IMR-90 (cell line): ENCODE results near the gene EHBP1. TPM values are rescaled to one million over a fixed set of nuclear protein-coding genes. Genes with fewer than 3 reads are reported as not detected.

ENCODE experiments used
- ATAC-seq: fragments of 200-7000 bp; cut with Tn5 transposase; 2 replicates; pipeline ENCODE4 v1.9.1; 2020; ENCODE audit warnings: low read depth, mild to moderate bottlenecking, moderate library complexity
- BruUV-seq: library from RNA; stranded (reverse); fragments of 400-500 nt; replicated peaks from 2 replicates; lab custom pipeline; 2021; lab: Mats Ljungman, UMichigan
- CTCF ChIA-PET: fragments of 300-600 bp; formaldehyde crosslinking; extraction: SDS; loops from one replicate; lab custom pipeline; 2021; ENCODE audit warnings: antibody characterized with exemption; lab: Yijun Ruan, JAX
- POLR2A ChIA-PET: fragments of 300-600 bp; sonication (Branson Sonifier 250); formaldehyde crosslinking; loops from one replicate; lab custom pipeline; 2022; ENCODE audit warnings: antibody characterized with exemption; ENCODE audit not compliant: unreplicated experiment; lab: Charles Lee
- DNase-seq: peaks from one replicate; pipeline ENCODE4 v3.0.0; 2013
- H2AFZ ChIP-seq: replicated peaks from 2 replicates; pipeline ENCODE3; 2013; ENCODE audit warnings: low read length, mild to moderate bottlenecking; ENCODE audit not compliant: poor library complexity
- H2AK5ac ChIP-seq: 2 replicates; pipeline ENCODE4 v1.6.1; 2013; ENCODE audit warnings: low read depth, low read length, inconsistent platforms
- H2AK9ac ChIP-seq: replicated peaks from 2 replicates; pipeline ENCODE3; 2013; ENCODE audit warnings: mild to moderate bottlenecking, low read depth, low read length, moderate library complexity; ENCODE audit not compliant: poor library complexity
- H2BK120ac ChIP-seq: 2 replicates; pipeline ENCODE4 v1.6.1; 2013; ENCODE audit warnings: low read depth, low read length, inconsistent platforms
- H2BK15ac ChIP-seq: 3 replicates; pipeline ENCODE4 v1.6.1; 2013; ENCODE audit warnings: low read depth, low read length, inconsistent platforms
- H2BK20ac ChIP-seq: 2 replicates; pipeline ENCODE4 v1.6.1; 2013; ENCODE audit warnings: low read depth, mild to moderate bottlenecking, inconsistent platforms, low read length, moderate library complexity
- H2BK5ac ChIP-seq: 2 replicates; pipeline ENCODE4 v1.6.1; 2013; ENCODE audit warnings: mild to moderate bottlenecking, low read depth, low read length, inconsistent platforms; ENCODE audit not compliant: poor library complexity, severe bottlenecking
- H3K14ac ChIP-seq: replicated peaks from 2 replicates; pipeline ENCODE4 v1.6.1; 2013; ENCODE audit warnings: low read depth, low read length, inconsistent platforms
- H3K18ac ChIP-seq: 2 replicates; pipeline ENCODE4 v1.6.1; 2013; ENCODE audit warnings: low read depth, low read length, control low read depth
- H3K23ac ChIP-seq: 2 replicates; pipeline ENCODE4 v1.6.1; 2013; ENCODE audit warnings: low read depth, low read length, inconsistent platforms
- H3K27ac ChIP-seq: 2 replicates; pipeline ENCODE4 v1.5.1; 2013; ENCODE audit warnings: mild to moderate bottlenecking, control low read depth, low read length; ENCODE audit not compliant: insufficient read depth
- H3K27me3 ChIP-seq: 2 replicates; pipeline ENCODE4 v1.6.1; 2013; ENCODE audit warnings: low read length; ENCODE audit not compliant: control insufficient read depth, insufficient read depth
- H3K36me3 ChIP-seq: 2 replicates; pipeline ENCODE4 v1.6.1; 2013; ENCODE audit warnings: low read length, mixed read lengths; ENCODE audit not compliant: control insufficient read depth, insufficient read depth
- H3K4ac ChIP-seq: 2 replicates; pipeline ENCODE4 v1.6.1; 2013; ENCODE audit warnings: low read depth, low read length, inconsistent platforms
- H3K4me1 ChIP-seq: 2 replicates; pipeline ENCODE4 v1.6.1; 2013; ENCODE audit warnings: low read length, mixed read lengths; ENCODE audit not compliant: control insufficient read depth, insufficient read depth
- H3K4me2 ChIP-seq: 2 replicates; pipeline ENCODE4 v1.6.1; 2013; ENCODE audit warnings: low read depth, mild to moderate bottlenecking, control low read depth, low read length, moderate library complexity
- H3K4me3 ChIP-seq: 2 replicates; pipeline ENCODE4 v1.5.1; 2013; ENCODE audit warnings: low read depth, mild to moderate bottlenecking, control low read depth, low read length, moderate library complexity; ENCODE audit not compliant: insufficient read depth
- H3K56ac ChIP-seq: 2 replicates; pipeline ENCODE4 v1.6.1; 2013; ENCODE audit warnings: low read length, inconsistent platforms; ENCODE audit not compliant: insufficient read depth; ENCODE audit errors: extremely low read depth
- H3K79me1 ChIP-seq, 2 experiments: 2 replicates each; pipeline ENCODE4 v1.6.1; 2013; ENCODE audit warnings: low read length in 2 of 2, inconsistent platforms in 1 of 2, low read depth in 1 of 2
- H3K9ac ChIP-seq: 2 replicates; pipeline ENCODE4 v1.6.1; 2013; ENCODE audit warnings: low read depth, low read length, control low read depth
- H3K9me1 ChIP-seq: 2 replicates; pipeline ENCODE4 v1.6.1; 2013; ENCODE audit warnings: low read length, inconsistent platforms; ENCODE audit not compliant: insufficient read depth
- H3K9me3 ChIP-seq: 2 replicates; pipeline ENCODE4 v1.6.1; 2013; ENCODE audit warnings: low read length; ENCODE audit not compliant: control insufficient read depth, insufficient read depth
- H4K20me1 ChIP-seq: 2 replicates; pipeline ENCODE4 v1.6.1; 2013; ENCODE audit warnings: low read length, inconsistent platforms; ENCODE audit not compliant: insufficient read depth
- H4K5ac ChIP-seq: 2 replicates; pipeline ENCODE4 v1.6.1; 2013; ENCODE audit warnings: mild to moderate bottlenecking, low read depth, low read length, control low read depth
- H4K8ac ChIP-seq, 2 experiments: 2 replicates each; pipeline ENCODE4 v1.6.1; 2013; ENCODE audit warnings: low read depth in 2 of 2, low read length in 2 of 2, control low read depth in 1 of 2, inconsistent platforms in 1 of 2
- H4K91ac ChIP-seq: 2 replicates; pipeline ENCODE4 v1.6.1; 2013; ENCODE audit warnings: low read depth, low read length, inconsistent platforms; ENCODE audit not compliant: insufficient read depth
- BHLHE40 ChIP-seq: fragments of 150-350 bp; IDR thresholded peaks from 2 replicates; pipeline ENCODE4 v1.6.1; 2016; ENCODE audit warnings: mild to moderate bottlenecking, low read depth, low read length
- CHD1 ChIP-seq: IDR thresholded peaks from 2 replicates; pipeline ENCODE4 v1.6.1; 2012; ENCODE audit warnings: low read depth, low read length, improper control_type of control experiment
- POLR2A ChIP-seq: IDR thresholded peaks from 2 replicates; pipeline ENCODE4 v1.6.1; 2012; ENCODE audit warnings: mild to moderate bottlenecking, low read depth, low read length
- RCOR1 ChIP-seq: IDR thresholded peaks from 2 replicates; pipeline ENCODE4 v1.6.1; 2012; ENCODE audit warnings: mild to moderate bottlenecking, low read length, improper control_type of control experiment; ENCODE audit not compliant: insufficient replicate concordance
- RFX5 ChIP-seq: IDR thresholded peaks from 2 replicates; pipeline ENCODE4 v1.8.0; 2012; ENCODE audit warnings: low read depth, mild to moderate bottlenecking, low read length, moderate library complexity
- dilution Hi-C: fragments of 300-500 bp; cut with HindIII; formaldehyde crosslinking; loops from one replicate; pipeline ENCODE4 v1.14.3; 2018; ENCODE audit warnings: low sequenced_read_pairs; ENCODE audit not compliant: unreplicated experiment
- in situ Hi-C: fragments of 300-500 bp; cut with MboI; formaldehyde crosslinking; loops from 3 replicates; pipeline ENCODE4 v1.14.3; 2019; ENCODE audit warnings: low sequenced_read_pairs, inconsistent platforms, mixed read lengths
- intact Hi-C: fragments of 100-400 bp; cut with micrococcal nuclease; formaldehyde crosslinking; loops from 2 replicates; pipeline ENCODE4 v1.10.0; 2022
- polyA plus RNA-seq, 3 experiments: library from polyadenylated mRNA; depleted of rRNA; stranded (reverse); fragments of >200 nt; gene quantifications; 2 replicates each; pipeline ENCODE4 v1.2.3, GENCODE V29; 2012; ENCODE audit warnings: low replicate concordance in 1 of 3
- total RNA-seq: library from RNA; depleted of rRNA; stranded (reverse); fragments of >200 nt; gene quantifications from 2 replicates; pipeline ENCODE4 v1.2.3, GENCODE V29; 2012
- TF ChIP-seq, protein P1 (sequence below): fragments of 150-350 bp; IDR thresholded peaks from 2 replicates; pipeline ENCODE4 v1.6.1; 2017; ENCODE audit warnings: mild to moderate bottlenecking, antibody characterized with exemption, low read length, low read depth

Gene EHBP1
- total and polyA plus RNA-seq, 2 of the 4 experiments (the other 2 are of a cell fraction): 28.3 to 44.4 TPM

DNA sequence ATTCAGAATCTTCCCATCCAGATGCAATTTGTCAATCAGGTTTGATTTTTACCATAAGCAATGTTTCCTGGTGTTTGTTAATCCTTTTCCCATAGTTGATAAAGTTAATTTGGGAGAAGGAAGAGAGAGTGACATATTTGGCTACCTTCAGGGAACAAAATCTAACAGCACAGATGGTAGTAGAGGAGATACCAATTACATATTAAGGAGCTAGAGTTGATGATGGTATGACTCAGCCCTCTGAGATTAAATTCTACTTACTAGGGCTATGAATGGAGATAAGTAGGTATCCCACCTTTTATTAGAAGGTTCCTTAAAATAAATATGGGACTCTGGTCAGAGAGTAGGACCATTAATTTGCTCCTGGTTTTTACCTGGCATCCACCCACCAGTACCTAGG, 139.7 kb downstream of the EHBP1 start:
- H3K27ac ChIP-seq: no peak overlapping the region
- H3K79me1 ChIP-seq: no peaks in the 10 kb centered on the region; a peak in 1 of 4 replicates
- H4K20me1 ChIP-seq: no peaks in the 10 kb centered on the region
- no peaks in the 10 kb centered on the region for H3K4me1 ChIP-seq
- no peak overlapping the region for H3K56ac ChIP-seq
- H2BK5ac ChIP-seq: no peak overlapping the region
- no peak overlapping the region for H3K4ac ChIP-seq
- TF ChIP-seq CHD1: no peak
- TF ChIP-seq POLR2A: no peak
- TF ChIP-seq RCOR1: no peak
- no peak for TF ChIP-seq BHLHE40
- TF ChIP-seq, protein P1, sequence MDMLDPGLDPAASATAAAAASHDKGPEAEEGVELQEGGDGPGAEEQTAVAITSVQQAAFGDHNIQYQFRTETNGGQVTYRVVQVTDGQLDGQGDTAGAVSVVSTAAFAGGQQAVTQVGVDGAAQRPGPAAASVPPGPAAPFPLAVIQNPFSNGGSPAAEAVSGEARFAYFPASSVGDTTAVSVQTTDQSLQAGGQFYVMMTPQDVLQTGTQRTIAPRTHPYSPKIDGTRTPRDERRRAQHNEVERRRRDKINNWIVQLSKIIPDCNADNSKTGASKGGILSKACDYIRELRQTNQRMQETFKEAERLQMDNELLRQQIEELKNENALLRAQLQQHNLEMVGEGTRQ: no peak
- no peak for TF ChIP-seq RFX5
- H2AK5ac ChIP-seq: no peak overlapping the region
- H2AFZ ChIP-seq: no peak overlapping the region
- BruUV-seq: no TSS peak
- dilution Hi-C loops (no loop called here), intact Hi-C loops (no loop called here), in situ Hi-C loops (no loop called here)
- CTCF ChIA-PET: no interaction called here
- DNase-seq: no peak
- peaks cover 4% of the 10 kb centered on the region for H3K9me3 ChIP-seq
- no peak overlapping the region for H3K14ac ChIP-seq
- no peak overlapping the region for H3K9ac ChIP-seq
- no peak for ATAC-seq
- H4K8ac ChIP-seq: no peak overlapping the region
- no peak overlapping the region for H3K23ac ChIP-seq
- H2BK120ac ChIP-seq: no peak overlapping the region
- peaks cover 4% of the 10 kb centered on the region; the same call in 1 of the 2 replicates for H3K36me3 ChIP-seq
- no peak overlapping the region for H2AK9ac ChIP-seq
- no peaks in the 10 kb centered on the region for H3K9me1 ChIP-seq
- no peak overlapping the region for H2BK20ac ChIP-seq
- no peak overlapping the region for H4K91ac ChIP-seq
- POLR2A ChIA-PET: no interaction called here
- H3K4me3 ChIP-seq: no peak overlapping the region
- H4K5ac ChIP-seq: no peak overlapping the region
- no peak overlapping the region for H3K18ac ChIP-seq
- H3K27me3 ChIP-seq: no peaks in the 10 kb centered on the region
- H2BK15ac ChIP-seq: no peak overlapping the region
- H3K4me2 ChIP-seq: no peak overlapping the region
